Caco-2 (cell line): Measurements from ENCODE around the gene FHDC1. TPM values are rescaled to one million over a fixed set of nuclear protein-coding genes. Genes with fewer than 3 reads are reported as not detected.

ENCODE experiments used
- BruUV-seq: library from RNA; stranded (reverse); fragments of 400-500 nt; replicated peaks from 2 replicates; lab custom pipeline; 2021; lab: Mats Ljungman, UMichigan
- CTCF ChIA-PET: fragments of 300-600 bp; sonication (Branson Sonifier 250); formaldehyde crosslinking; loops from one replicate; lab custom pipeline; 2022; ENCODE audit warnings: antibody characterized with exemption; lab: Charles Lee
- POLR2A ChIA-PET: fragments of 300-600 bp; sonication (Branson Sonifier 250); formaldehyde crosslinking; loops from one replicate; lab custom pipeline; 2022; ENCODE audit warnings: antibody characterized with exemption; lab: Charles Lee
- DNase-seq, 2 experiments: peaks; one replicate each; pipeline versions ENCODE4 v3.0.0 to v3.0.0-alpha.2; 2020 to 2022
- H3K27me3 ChIP-seq: replicated peaks from 2 replicates; pipeline ENCODE4 v1.6.0; 2011; ENCODE audit warnings: low read length; ENCODE audit not compliant: control insufficient read depth, insufficient read depth
- H3K36me3 ChIP-seq: 2 replicates; pipeline ENCODE4 v1.5.1; 2011; ENCODE audit warnings: low read length; ENCODE audit not compliant: control insufficient read depth, insufficient read depth
- H3K4me1 ChIP-seq: fragments of 250-450 bp; sonication (Bioruptor Pico); 2 replicates; pipeline ENCODE4 v1.5.1; 2020; ENCODE audit warnings: mild to moderate bottlenecking
- H3K4me3 ChIP-seq: 2 replicates; pipeline ENCODE4 v1.5.1; 2011; ENCODE audit warnings: low read depth, mild to moderate bottlenecking, control low read depth, low read length
- H3K9me3 ChIP-seq: fragments of 250-450 bp; sonication (Bioruptor Pico); 2 replicates; pipeline ENCODE4 v1.5.1; 2020; ENCODE audit warnings: mild to moderate bottlenecking, moderate library complexity
- H3K27ac Mint-ChIP-seq: one replicate; pipeline ENCODE4 v1.8.0; 2022; ENCODE audit warnings: mixed read lengths; ENCODE audit not compliant: unreplicated experiment
- H3K27me3 Mint-ChIP-seq: one replicate; pipeline ENCODE4 v1.8.0; 2022; ENCODE audit warnings: mixed read lengths; ENCODE audit not compliant: insufficient read depth, unreplicated experiment
- H3K36me3 Mint-ChIP-seq: one replicate; pipeline ENCODE4 v1.8.0; 2022; ENCODE audit warnings: mild to moderate bottlenecking, mixed read lengths; ENCODE audit not compliant: insufficient read depth, unreplicated experiment
- H3K4me1 Mint-ChIP-seq: one replicate; pipeline ENCODE4 v1.8.0; 2022; ENCODE audit warnings: low read depth, mixed read lengths; ENCODE audit not compliant: unreplicated experiment
- H3K4me3 Mint-ChIP-seq: one replicate; pipeline ENCODE4 v1.8.0; 2022; ENCODE audit warnings: mild to moderate bottlenecking, moderate library complexity, mixed read lengths; ENCODE audit not compliant: unreplicated experiment
- H3K9me3 Mint-ChIP-seq: one replicate; pipeline ENCODE4 v1.8.0; 2022; ENCODE audit warnings: mixed read lengths; ENCODE audit not compliant: unreplicated experiment
- CTCF ChIP-seq, 2 experiments: fragments of 200-600 bp in 1 of 2; IDR thresholded peaks; 1 replicate in 1 of 2; 2 replicates in 1 of 2; pipeline versions ENCODE4 v1.5.1 to v1.8.0; 2011 to 2022; ENCODE audit warnings: antibody characterized with exemption in 1 of 2, control low read depth in 1 of 2, inconsistent platforms in 1 of 2, low read depth in 1 of 2, low read length in 1 of 2, mild to moderate bottlenecking in 1 of 2, moderate library complexity in 1 of 2; ENCODE audit not compliant: insufficient read depth in 1 of 2, severe bottlenecking in 1 of 2, unreplicated experiment in 1 of 2
- intact Hi-C: fragments of 100-400 bp; cut with micrococcal nuclease; formaldehyde crosslinking; loops from one replicate; pipeline ENCODE4 v1.10.0; 2022; ENCODE audit not compliant: unreplicated experiment
- total RNA-seq: library from RNA; stranded (reverse); gene quantifications from 2 replicates; pipeline ENCODE4 v1.2.3, GENCODE V29; 2022

Gene FHDC1
- total RNA-seq, 1 experiment from 2014 or later = 1.4 TPM

- no TSS peak for BruUV-seq
- Mint-ChIP-seq H3K9me3 (no peaks in the 10 kb centered on the region), H3K4me1 (peaks cover 11% of the 10 kb centered on the region), H3K27me3 (no peaks in the 10 kb centered on the region), H3K27ac (no peak overlapping the region), H3K36me3 (peaks cover 7% of the 10 kb centered on the region), H3K4me3 (no peak overlapping the region)
- POLR2A ChIA-PET = no interaction called here
- TF ChIP-seq CTCF (IDR thresholded peaks at IDR 0.05; ENCODE audit: insufficient read depth in 1 of 2, low read depth in 1 of 2, low read length in 1 of 2, severe bottlenecking in 1 of 2, unreplicated experiment in 1 of 2) = no peak
- Histone ChIP-seq H3K4me3 (no peak overlapping the region), H3K4me1 (no peaks in the 10 kb centered on the region), H3K9me3 (no peaks in the 10 kb centered on the region), H3K36me3 (no peaks in the 10 kb centered on the region), H3K27me3 (no peaks in the 10 kb centered on the region)
- DNase-seq = no peak
- CTCF ChIA-PET = no interaction called here
- intact Hi-C loops = no loop called here
Measured at GRCh38 chr4:152947311-152947710, 11.2 kb downstream of the FHDC1 start.

GRCh38 chr4:152949930-152950329 is 13.8 kb downstream of the FHDC1 start:
- POLR2A ChIA-PET = no interaction called here
- BruUV-seq = no TSS peak
- Histone ChIP-seq H3K9me3 (no peaks in the 10 kb centered on the region), H3K4me1 (no peaks in the 10 kb centered on the region), H3K4me3 (no peak overlapping the region), H3K27me3 (no peaks in the 10 kb centered on the region), H3K36me3 (no peaks in the 10 kb centered on the region)
- TF ChIP-seq CTCF (IDR thresholded peaks at IDR 0.05; ENCODE audit: insufficient read depth in 1 of 2, low read depth in 1 of 2, low read length in 1 of 2, severe bottlenecking in 1 of 2, unreplicated experiment in 1 of 2) = no peak
- no peak for DNase-seq
- Mint-ChIP-seq H3K9me3 (no peaks in the 10 kb centered on the region), H3K27me3 (no peaks in the 10 kb centered on the region), H3K27ac (no peak overlapping the region), H3K4me3 (no peak overlapping the region), H3K4me1 (peaks cover 11% of the 10 kb centered on the region), H3K36me3 (peaks cover 7% of the 10 kb centered on the region)
- CTCF ChIA-PET = no interaction called here
- intact Hi-C loops = no loop called here

- Mint-ChIP-seq H3K4me3 (peak overlapping the region; percentile 11), H3K36me3 (peaks cover 4% of the 10 kb centered on the region), H3K4me1 (peaks cover 11% of the 10 kb centered on the region), H3K27me3 (no peaks in the 10 kb centered on the region), H3K27ac (no peak overlapping the region), H3K9me3 (no peaks in the 10 kb centered on the region)
- H3K4me3 ChIP-seq = no peak overlapping the region
- DNase-seq = no peak
- H3K27me3 ChIP-seq = no peaks in the 10 kb centered on the region
- H3K9me3 ChIP-seq = no peaks in the 10 kb centered on the region
- POLR2A ChIA-PET = no interaction called here
- H3K4me1 ChIP-seq = no peaks in the 10 kb centered on the region
- H3K36me3 ChIP-seq = no peaks in the 10 kb centered on the region
- CTCF ChIA-PET = no interaction called here
- intact Hi-C loops = loop anchor here (1.0 kb wide), 1 partner anchor 14 kb away; the partner anchor contains the start of gene FHDC1
- BruUV-seq = no TSS peak
- no peak for TF ChIP-seq CTCF (IDR thresholded peaks at IDR 0.05; ENCODE audit: insufficient read depth in 1 of 2, low read depth in 1 of 2, low read length in 1 of 2, severe bottlenecking in 1 of 2, unreplicated experiment in 1 of 2)
Measured at GRCh38 chr4:152950402-152951274, 14.5 kb downstream of the FHDC1 start.
